HG03097 (cell line): Measurements from ENCODE around the gene MNDA.
"Not testable (repeated sequence)": the region's sequence is repeated elsewhere in the genome, so short reads cannot be mapped to it uniquely, and the experiment has no call there.

Experiments used
- ATAC-seq: cut with Tn5 transposase; IDR thresholded peaks from one replicate; pipeline ENCODE4 v1.9.1; 2021; ENCODE audit not compliant: unreplicated experiment, low FRiP score

The MNDA gene

DNA sequence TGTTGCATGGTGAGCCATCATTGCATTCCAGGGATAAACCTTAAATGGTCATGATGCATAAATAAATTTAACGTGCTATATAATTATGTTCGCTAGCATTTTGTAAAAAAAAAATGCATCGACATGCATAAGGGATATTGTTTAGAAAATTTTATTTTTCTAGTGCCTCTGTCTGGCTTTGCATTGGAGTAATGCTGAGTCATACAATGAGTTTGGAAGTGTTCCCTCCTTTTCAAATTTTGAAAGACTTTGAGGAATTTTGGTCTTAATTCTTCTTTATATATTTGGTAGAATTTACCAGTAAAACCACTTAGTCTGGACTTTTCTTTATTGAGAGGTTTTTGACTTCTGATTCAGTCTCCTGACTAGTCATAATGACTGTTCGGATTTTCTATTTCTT lies 4.9 kb downstream of the MNDA start:
- no peak for ATAC-seq

DNA sequence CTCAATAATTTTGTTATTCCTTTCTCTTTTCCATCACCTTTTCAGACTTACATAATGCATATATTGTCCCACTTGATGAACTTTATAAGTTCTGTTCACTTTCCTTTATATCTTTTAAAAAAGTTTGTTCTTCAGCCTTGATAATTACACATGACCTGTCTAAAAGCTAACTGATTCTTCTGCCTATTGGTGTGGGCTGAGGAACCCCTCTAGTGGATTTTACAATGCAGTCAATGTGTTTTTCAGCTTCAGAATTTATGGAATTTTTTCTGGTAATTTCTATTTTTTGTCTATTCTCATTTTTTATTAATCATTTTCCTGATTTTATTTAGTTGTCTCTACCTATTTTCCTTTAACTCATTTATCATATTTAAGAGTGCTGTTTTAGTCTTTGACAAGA lies 7.5 kb downstream of the MNDA start:
- ATAC-seq = no peak

DNA sequence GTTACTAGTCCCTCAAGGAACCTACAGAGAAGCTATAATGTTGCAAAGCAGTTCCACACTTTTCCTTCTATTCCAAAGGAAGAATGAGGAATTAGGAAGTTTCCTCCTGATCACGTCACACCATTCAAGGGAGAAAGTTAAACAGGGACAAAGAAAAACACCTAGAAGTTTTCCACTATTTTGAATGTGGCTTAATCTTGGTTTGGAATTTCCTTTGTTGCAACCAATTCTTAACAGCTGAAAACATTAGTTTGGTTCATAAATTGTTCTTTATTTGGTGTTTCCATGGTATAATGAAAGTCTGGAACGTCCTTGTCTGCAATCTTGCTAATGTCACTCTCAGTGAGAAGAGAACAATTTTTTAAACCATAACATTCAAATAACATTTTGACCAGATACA lies 8.4 kb downstream of the MNDA start:
- no peak for ATAC-seq

DNA sequence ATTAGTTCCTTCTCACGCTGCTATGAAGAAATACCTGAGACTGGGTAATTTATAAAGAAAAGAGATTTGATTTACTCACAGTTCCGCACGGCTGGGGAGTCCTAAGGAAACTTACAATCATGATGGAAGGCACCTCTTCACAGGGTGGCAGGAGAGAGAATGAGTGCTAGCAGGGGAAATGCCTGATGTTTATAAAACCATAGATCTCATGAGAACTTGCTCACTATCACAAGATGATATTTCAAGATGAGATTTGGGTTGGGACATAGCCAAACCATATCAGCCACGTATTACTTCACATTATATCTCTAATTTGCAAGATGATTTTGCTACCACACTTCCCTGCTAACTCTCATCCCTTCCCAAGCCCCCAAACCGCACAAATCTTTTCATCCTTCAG lies 9.1 kb downstream of the MNDA start:
- ATAC-seq = no peak

DNA sequence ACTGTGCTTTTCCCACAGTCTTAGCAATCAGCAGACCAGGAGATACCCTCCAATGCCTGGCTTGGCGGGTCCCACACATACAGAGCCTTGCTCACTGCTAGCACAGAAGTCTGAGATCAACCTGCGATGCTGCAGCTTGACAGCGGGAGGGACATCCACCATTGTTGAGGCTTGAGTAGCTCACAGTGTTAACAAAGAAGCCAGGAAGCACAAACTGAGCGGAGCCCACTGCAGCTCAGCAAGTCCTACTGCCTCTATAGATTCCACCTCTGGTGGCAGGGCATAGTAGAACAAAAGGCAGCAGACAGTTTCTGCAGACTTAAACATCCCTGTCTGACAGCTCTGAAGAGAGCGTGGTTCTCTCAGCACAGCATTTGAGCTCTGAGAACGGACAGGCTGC lies 33.4 kb downstream of the MNDA start:
- ATAC-seq = no peak

DNA sequence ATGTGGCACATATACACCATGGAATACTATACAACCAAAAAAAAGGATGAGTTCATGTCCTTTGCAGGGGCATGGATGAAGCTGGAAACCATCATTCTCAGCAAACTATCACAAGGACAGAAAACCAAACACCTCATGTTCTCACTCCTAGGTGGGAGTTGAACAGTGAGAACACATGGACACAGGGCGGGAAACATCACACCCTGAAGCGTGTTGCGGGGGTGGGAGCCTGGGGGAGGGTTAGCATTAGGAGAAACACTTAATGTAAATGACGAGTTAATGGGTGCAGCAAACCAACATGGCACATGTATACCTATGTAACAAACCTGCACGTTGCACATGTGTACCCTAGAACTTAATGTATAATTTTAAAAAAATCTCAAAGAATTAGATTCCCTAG lies 39.3 kb downstream of the MNDA start:
- ATAC-seq = not testable (repeated sequence)

DNA sequence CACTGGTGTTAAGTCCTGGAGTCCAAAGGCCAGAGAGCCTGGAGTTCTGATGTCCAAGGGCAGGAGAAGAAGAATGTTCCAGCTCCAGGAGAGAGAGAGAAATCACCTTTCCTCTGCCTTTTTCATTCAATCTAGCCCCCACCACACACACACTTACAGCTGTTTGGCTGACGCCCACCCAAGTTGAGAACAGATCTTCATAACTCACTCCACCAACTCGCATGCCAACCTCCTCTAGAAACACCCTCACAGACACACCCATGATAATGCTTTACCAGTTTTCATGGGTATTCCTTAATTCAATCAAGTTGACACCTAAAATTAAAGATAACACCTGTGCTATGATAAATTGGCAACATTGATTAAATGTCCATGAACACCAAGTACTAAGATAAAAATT lies 42.0 kb downstream of the MNDA start:
- no peak for ATAC-seq

DNA sequence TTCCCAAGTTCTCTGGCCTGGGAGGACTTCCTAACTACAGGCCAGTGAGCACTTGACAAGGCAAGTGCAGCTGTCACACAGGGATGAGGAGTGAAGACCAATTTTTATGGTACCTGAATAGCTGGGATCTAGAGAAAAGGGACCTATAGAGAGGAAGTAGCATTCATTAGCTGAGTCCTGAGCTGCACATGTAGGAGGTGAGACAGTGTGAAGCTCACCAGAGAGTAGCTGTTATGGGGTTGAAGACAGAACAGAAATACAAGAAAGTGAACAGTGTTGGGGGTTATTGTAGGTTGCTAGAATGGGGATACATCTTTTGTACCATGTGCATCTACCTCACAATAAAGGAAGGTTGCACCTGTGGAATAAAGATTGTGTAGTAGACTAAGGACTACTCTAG lies 62.5 kb downstream of the MNDA start:
- ATAC-seq = no peak

DNA sequence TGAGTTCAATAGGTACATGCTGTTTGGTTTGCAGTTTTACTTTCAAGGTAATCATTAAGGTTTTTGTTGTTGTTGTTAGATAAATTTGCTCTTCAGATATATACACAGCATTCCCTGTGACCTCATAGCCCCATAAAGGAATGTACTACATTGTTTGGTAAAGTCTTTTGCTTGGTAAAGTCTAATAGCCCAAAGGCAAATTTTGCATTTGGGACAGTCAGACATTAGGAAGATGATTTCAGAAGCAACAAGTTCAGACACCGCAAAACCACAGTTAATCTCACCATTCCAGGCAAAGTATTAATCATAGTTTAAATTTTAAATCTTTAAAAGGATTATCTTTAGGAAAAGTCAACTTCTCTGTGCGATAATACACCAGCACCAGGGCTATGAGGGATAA lies 67.6 kb downstream of the MNDA start:
- no peak for ATAC-seq
